GM18861 (cell line): ENCODE results near the gene ARPP19.
"Not testable (repeated sequence)": the region's sequence is repeated elsewhere in the genome, so short reads cannot be mapped to it uniquely, and the experiment has no call there.

Experiments used
- ATAC-seq: cut with Tn5 transposase; IDR thresholded peaks from one replicate; pipeline ENCODE4 v1.9.1; 2021; ENCODE audit not compliant: unreplicated experiment

ARPP19 gene

GRCh38 chr15:52515343-52515742 is 53.5 kb downstream of the ARPP19 start:
- no peak for ATAC-seq

- no peak for ATAC-seq
These were observed 54.3 kb downstream of the ARPP19 start for GRCh38 chr15:52514482-52514881.

GRCh38 chr15:52512869-52513268 is 56.0 kb downstream of the ARPP19 start:
- not testable (repeated sequence) for ATAC-seq

- ATAC-seq = no peak
These were observed 57.7 kb downstream of the ARPP19 start for GRCh38 chr15:52511084-52511483.

- ATAC-seq = no peak
These were observed 59.2 kb downstream of the ARPP19 start for GRCh38 chr15:52509500-52510245.

GRCh38 chr15:52506549-52506948 is 62.3 kb downstream of the ARPP19 start:
- ATAC-seq = no peak

GRCh38 chr15:52505151-52505550 is 63.7 kb downstream of the ARPP19 start:
- ATAC-seq = no peak

- peak; percentile 79 for ATAC-seq
These were observed 64.9 kb downstream of the ARPP19 start for GRCh38 chr15:52503788-52504496.

- no peak for ATAC-seq
These were observed 66.2 kb downstream of the ARPP19 start for GRCh38 chr15:52502608-52503007.

GRCh38 chr15:52499506-52499905 is 69.3 kb downstream of the ARPP19 start:
- no peak for ATAC-seq

- no peak for ATAC-seq
These were observed 70.1 kb downstream of the ARPP19 start for GRCh38 chr15:52498706-52499105.
